ENCODE measurements around the gene RARG. TPM values are rescaled to one million over a fixed set of nuclear protein-coding genes. Genes with fewer than 3 reads are reported as not detected.

Gene RARG
- total and polyA plus RNA-seq, 2 donors (not counting 1 experiment from before 2014, with no cell fraction given) = 8.8 to 15.0 TPM

- TF ChIP-seq CTCF (IDR thresholded peaks at IDR 0.05) = no peak
- TF ChIP-seq EZH2 (IDR thresholded peaks at IDR 0.05; ENCODE audit: borderline replicate concordance, insufficient read depth, low read depth, low read length, poor library complexity, severe bottlenecking) = no peak
- 100% methylated on average over 4 of the region's 8 CpGs for WGBS (ENCODE audit: insufficient coverage)
- Mint-ChIP-seq H3K27me3 (no peaks in the 10 kb centered on the region), H3K4me3 (no peak overlapping the region), H3K9me3 (ENCODE audit: insufficient read depth) (no peaks in the 10 kb centered on the region), H3K27ac (no peak overlapping the region), H3K4me1 (peaks cover 4% of the 10 kb centered on the region)
- H3K4me3 ChIP-seq (ENCODE audit: control extremely low read depth in 1 of 5, extremely low read depth in 1 of 5, insufficient read depth in 1 of 5, low read depth in 2 of 5, low read length in 4 of 5) = no peak overlapping the region
- H3K9me3 ChIP-seq (ENCODE audit: control extremely low read depth in 1 of 3, control insufficient read depth in 2 of 3, insufficient read depth in 1 of 3, low read length in 2 of 3) = no peaks in the 10 kb centered on the region
- intact Hi-C loops (cut with micrococcal nuclease) = no loop called here
- H3K9ac ChIP-seq (ENCODE audit: low read length) = no peak overlapping the region
- DNase-seq (no peak), ATAC-seq (ENCODE audit: low read depth) (no peak)
- ChIA-PET CTCF (interaction anchor here (1.0 to 8.4 kb wide), 17 partner anchors 13 to 513 kb away, joined by 4 to 141 read pairs (median 18); partner anchors contain the start of genes AAAS, CSAD, ESPL1 and ITGB7), POLR2A (interaction anchor here (0.6 kb wide), 1 partner anchor 19 kb away, joined by 4 read pairs; the partner anchor contains the start of genes CSAD and ZNF740)
- no peak overlapping the region for H3K27ac ChIP-seq (ENCODE audit: low read length in 2 of 2)
- H2AFZ ChIP-seq (ENCODE audit: insufficient read depth, low read depth, low read length, poor library complexity, severe bottlenecking) = no peak overlapping the region
- no peaks in the 10 kb centered on the region for H3K36me3 ChIP-seq (replicated peaks in 1 of 2; ENCODE audit: control extremely low read depth in 1 of 2, control insufficient read depth in 1 of 2, extremely low read depth in 1 of 2, insufficient read depth in 2 of 2, low read length in 1 of 2)
- H3K79me2 ChIP-seq (ENCODE audit: control insufficient read depth, insufficient read depth, low read length) = no peaks in the 10 kb centered on the region
- peaks cover 4 to 8% of the 10 kb centered on the region in 2 donors for H3K4me1 ChIP-seq (ENCODE audit: control insufficient read depth in 2 of 2, insufficient read depth in 2 of 2, low read length in 2 of 2)
- no peak overlapping the region for H3K4me2 ChIP-seq (replicated peaks; ENCODE audit: low read depth, low read length, poor library complexity, severe bottlenecking)
- H3K27me3 ChIP-seq (replicated peaks in 1 of 4; ENCODE audit: control extremely low read depth in 1 of 4, control insufficient read depth in 3 of 4, insufficient read depth in 4 of 4, low read length in 3 of 4) = no peaks in the 10 kb centered on the region
- H4K20me1 ChIP-seq (ENCODE audit: control insufficient read depth, insufficient read depth, low read length, poor library complexity, severe bottlenecking) = no peaks in the 10 kb centered on the region
Measured at GRCh38 chr12:53161119-53161911, 70.7 kb downstream of the RARG start.

- ATAC-seq (ENCODE audit: low read depth) = no peak
- no peak overlapping the region for H3K4me3 Mint-ChIP-seq
- Histone ChIP-seq H3K27ac (ENCODE audit: low read length in 2 of 2) (no peak overlapping the region), H3K36me3 (replicated peaks in 1 of 2; ENCODE audit: control extremely low read depth in 1 of 2, control insufficient read depth in 1 of 2, extremely low read depth in 1 of 2, insufficient read depth in 2 of 2, low read length in 1 of 2) (no peaks in the 10 kb centered on the region), H3K79me2 (ENCODE audit: control insufficient read depth, insufficient read depth, low read length) (no peaks in the 10 kb centered on the region), H4K20me1 (ENCODE audit: control insufficient read depth, insufficient read depth, low read length, poor library complexity, severe bottlenecking) (no peaks in the 10 kb centered on the region), H2AFZ (ENCODE audit: insufficient read depth, low read depth, low read length, poor library complexity, severe bottlenecking) (no peak overlapping the region), H3K27me3 (replicated peaks in 1 of 4; ENCODE audit: control extremely low read depth in 1 of 4, control insufficient read depth in 3 of 4, insufficient read depth in 4 of 4, low read length in 3 of 4) (no peaks in the 10 kb centered on the region), H3K9ac (ENCODE audit: low read length) (no peak overlapping the region), H3K4me3 (ENCODE audit: control extremely low read depth in 1 of 5, extremely low read depth in 1 of 5, insufficient read depth in 1 of 5, low read depth in 2 of 5, low read length in 4 of 5) (no peak overlapping the region), H3K4me2 (replicated peaks; ENCODE audit: low read depth, low read length, poor library complexity, severe bottlenecking) (no peak overlapping the region), H3K9me3 (ENCODE audit: control extremely low read depth in 1 of 3, control insufficient read depth in 2 of 3, insufficient read depth in 1 of 3, low read length in 2 of 3) (no peaks in the 10 kb centered on the region), H3K4me1 (ENCODE audit: control insufficient read depth in 2 of 2, insufficient read depth in 2 of 2, low read length in 2 of 2) (peaks cover 4 to 8% of the 10 kb centered on the region in 2 donors)
- H3K27me3 Mint-ChIP-seq = no peaks in the 10 kb centered on the region
- no peak overlapping the region for H3K27ac Mint-ChIP-seq
- WGBS (ENCODE audit: insufficient coverage) = 100% methylated on average over 2 of the region's 2 CpGs
- CTCF ChIA-PET = interaction anchor here (0.9 to 8.4 kb wide), 22 partner anchors 13 to 513 kb away, joined by 3 to 141 read pairs (median 16); partner anchors contain the start of genes AAAS, CSAD, ESPL1 and ITGB7
- POLR2A ChIA-PET = interaction anchor here (0.6 kb wide), 1 partner anchor 26 kb away, joined by 3 read pairs; no protein-coding TSS in a partner anchor
- no peaks in the 10 kb centered on the region for H3K9me3 Mint-ChIP-seq (ENCODE audit: insufficient read depth)
- intact Hi-C loops (cut with micrococcal nuclease) = no loop called here
- TF ChIP-seq CTCF (IDR thresholded peaks at IDR 0.05) (no peak), EZH2 (IDR thresholded peaks at IDR 0.05; ENCODE audit: borderline replicate concordance, insufficient read depth, low read depth, low read length, poor library complexity, severe bottlenecking) (no peak)
- H3K4me1 Mint-ChIP-seq = peaks cover 4% of the 10 kb centered on the region
- no peak for DNase-seq
Measured at GRCh38 chr12:53160673-53161072, 71.3 kb downstream of the RARG start.

Data from B cell (primary cell).